ENCODE results near the gene PPP1R1C.

- TF ChIP-seq, protein P1, sequence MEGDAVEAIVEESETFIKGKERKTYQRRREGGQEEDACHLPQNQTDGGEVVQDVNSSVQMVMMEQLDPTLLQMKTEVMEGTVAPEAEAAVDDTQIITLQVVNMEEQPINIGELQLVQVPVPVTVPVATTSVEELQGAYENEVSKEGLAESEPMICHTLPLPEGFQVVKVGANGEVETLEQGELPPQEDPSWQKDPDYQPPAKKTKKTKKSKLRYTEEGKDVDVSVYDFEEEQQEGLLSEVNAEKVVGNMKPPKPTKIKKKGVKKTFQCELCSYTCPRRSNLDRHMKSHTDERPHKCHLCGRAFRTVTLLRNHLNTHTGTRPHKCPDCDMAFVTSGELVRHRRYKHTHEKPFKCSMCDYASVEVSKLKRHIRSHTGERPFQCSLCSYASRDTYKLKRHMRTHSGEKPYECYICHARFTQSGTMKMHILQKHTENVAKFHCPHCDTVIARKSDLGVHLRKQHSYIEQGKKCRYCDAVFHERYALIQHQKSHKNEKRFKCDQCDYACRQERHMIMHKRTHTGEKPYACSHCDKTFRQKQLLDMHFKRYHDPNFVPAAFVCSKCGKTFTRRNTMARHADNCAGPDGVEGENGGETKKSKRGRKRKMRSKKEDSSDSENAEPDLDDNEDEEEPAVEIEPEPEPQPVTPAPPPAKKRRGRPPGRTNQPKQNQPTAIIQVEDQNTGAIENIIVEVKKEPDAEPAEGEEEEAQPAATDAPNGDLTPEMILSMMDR (IDR thresholded peaks at IDR 0.05): no peak
- no peak for TF ChIP-seq POLR2A (IDR thresholded peaks at IDR 0.05)
Measured at GRCh38 chr2:181937473-181937872, 48.2 kb upstream of the PPP1R1C start.
